Activated T-cell treated with anti-CD3 and anti-CD28 coated beads, Interleukin-2, amount 50 U/mL, for 24 hours (primary cell): ENCODE measurements around the gene NEK6.
A peak's percentile ranks its signal among the peaks of the same experiment; 100 is the strongest.

ENCODE experiments used
- DNase-seq: peaks from one replicate; pipeline ENCODE4 v3.0.0-alpha.2; 2020
- H3K27ac Mint-ChIP-seq: 2 replicates; pipeline ENCODE4 v1.8.0; 2020; ENCODE audit warnings: mild to moderate bottlenecking, mixed read lengths
- H3K27me3 Mint-ChIP-seq: 2 replicates; pipeline ENCODE4 v1.8.0; 2020; ENCODE audit warnings: mixed read lengths
- H3K36me3 Mint-ChIP-seq: 2 replicates; pipeline ENCODE4 v1.8.0; 2020; ENCODE audit warnings: low read depth, mixed read lengths
- H3K4me1 Mint-ChIP-seq: 2 replicates; pipeline ENCODE4 v1.8.0; 2020; ENCODE audit warnings: low read depth, mixed read lengths
- H3K4me3 Mint-ChIP-seq: 2 replicates; pipeline ENCODE4 v1.8.0; 2020; ENCODE audit warnings: mild to moderate bottlenecking, moderate library complexity, mixed read lengths
- H3K9me3 Mint-ChIP-seq: 2 replicates; pipeline ENCODE4 v1.8.0; 2020; ENCODE audit warnings: mixed read lengths

NEK6 gene

GRCh38 chr9:124273427-124274160 lies 15.8 kb downstream of the NEK6 start:
- Mint-ChIP-seq H3K36me3 (no peaks in the 10 kb centered on the region), H3K9me3 (no peaks in the 10 kb centered on the region), H3K4me1 (peaks cover 6% of the 10 kb centered on the region), H3K4me3 (no peak overlapping the region), H3K27me3 (no peaks in the 10 kb centered on the region), H3K27ac (no peak overlapping the region)
- no peak for DNase-seq

- H3K27me3 Mint-ChIP-seq: no peaks in the 10 kb centered on the region
- H3K4me1 Mint-ChIP-seq: peaks cover 6% of the 10 kb centered on the region
- no peaks in the 10 kb centered on the region for H3K9me3 Mint-ChIP-seq
- no peak for DNase-seq
- no peak overlapping the region for H3K4me3 Mint-ChIP-seq
- H3K27ac Mint-ChIP-seq: no peak overlapping the region
- H3K36me3 Mint-ChIP-seq: no peaks in the 10 kb centered on the region
Observed at GRCh38 chr9:124274226-124274625, 16.5 kb downstream of the NEK6 start.

- DNase-seq: no peak
- H3K4me3 Mint-ChIP-seq: no peak overlapping the region
- H3K27ac Mint-ChIP-seq: no peak overlapping the region
- H3K9me3 Mint-ChIP-seq: no peaks in the 10 kb centered on the region
- H3K4me1 Mint-ChIP-seq: peaks cover 6% of the 10 kb centered on the region
- H3K27me3 Mint-ChIP-seq: no peaks in the 10 kb centered on the region
- no peaks in the 10 kb centered on the region for H3K36me3 Mint-ChIP-seq
Observed at GRCh38 chr9:124274738-124275137, 17.0 kb downstream of the NEK6 start.

GRCh38 chr9:124277420-124277819 lies 19.7 kb downstream of the NEK6 start:
- Mint-ChIP-seq H3K27ac (no peak overlapping the region), H3K36me3 (no peaks in the 10 kb centered on the region), H3K4me3 (no peak overlapping the region), H3K9me3 (no peaks in the 10 kb centered on the region), H3K4me1 (peaks cover 14% of the 10 kb centered on the region), H3K27me3 (no peaks in the 10 kb centered on the region)
- DNase-seq: no peak

GRCh38 chr9:124278054-124278540 lies 20.3 kb downstream of the NEK6 start:
- Mint-ChIP-seq H3K4me3 (no peak overlapping the region), H3K9me3 (no peaks in the 10 kb centered on the region), H3K36me3 (no peaks in the 10 kb centered on the region), H3K27ac (no peak overlapping the region), H3K27me3 (no peaks in the 10 kb centered on the region), H3K4me1 (peaks cover 14% of the 10 kb centered on the region)
- DNase-seq: no peak

- Mint-ChIP-seq H3K36me3 (no peaks in the 10 kb centered on the region), H3K27ac (no peak overlapping the region), H3K4me1 (peaks cover 14% of the 10 kb centered on the region), H3K9me3 (no peaks in the 10 kb centered on the region), H3K4me3 (no peak overlapping the region), H3K27me3 (no peaks in the 10 kb centered on the region)
- no peak for DNase-seq
Observed at GRCh38 chr9:124279531-124280175, 21.9 kb downstream of the NEK6 start.

- H3K27me3 Mint-ChIP-seq: no peaks in the 10 kb centered on the region
- no peak for DNase-seq
- no peaks in the 10 kb centered on the region for H3K36me3 Mint-ChIP-seq
- H3K4me1 Mint-ChIP-seq: peaks cover 20% of the 10 kb centered on the region
- no peak overlapping the region for H3K4me3 Mint-ChIP-seq
- H3K9me3 Mint-ChIP-seq: no peaks in the 10 kb centered on the region
- H3K27ac Mint-ChIP-seq: no peak overlapping the region
Observed at GRCh38 chr9:124280176-124280691, 22.5 kb downstream of the NEK6 start.

GRCh38 chr9:124281931-124282371 lies 24.2 kb downstream of the NEK6 start:
- Mint-ChIP-seq H3K27me3 (no peaks in the 10 kb centered on the region), H3K9me3 (no peaks in the 10 kb centered on the region), H3K36me3 (no peaks in the 10 kb centered on the region), H3K27ac (peak overlapping the region; percentile 37), H3K4me3 (no peak overlapping the region), H3K4me1 (peaks cover 37% of the 10 kb centered on the region)
- DNase-seq: no peak

GRCh38 chr9:124282442-124283227 lies 24.9 kb downstream of the NEK6 start:
- H3K27me3 Mint-ChIP-seq: no peaks in the 10 kb centered on the region
- H3K9me3 Mint-ChIP-seq: no peaks in the 10 kb centered on the region
- DNase-seq: no peak
- peaks cover 44% of the 10 kb centered on the region for H3K4me1 Mint-ChIP-seq
- H3K36me3 Mint-ChIP-seq: no peaks in the 10 kb centered on the region
- H3K4me3 Mint-ChIP-seq: no peak overlapping the region
- H3K27ac Mint-ChIP-seq: no peak overlapping the region

- Mint-ChIP-seq H3K9me3 (no peaks in the 10 kb centered on the region), H3K27me3 (no peaks in the 10 kb centered on the region), H3K4me1 (peaks cover 44% of the 10 kb centered on the region), H3K36me3 (no peaks in the 10 kb centered on the region), H3K27ac (no peak overlapping the region), H3K4me3 (no peak overlapping the region)
- DNase-seq: no peak
Observed at GRCh38 chr9:124283228-124283814, 25.6 kb downstream of the NEK6 start.

GRCh38 chr9:124284237-124284831 lies 26.6 kb downstream of the NEK6 start:
- H3K4me3 Mint-ChIP-seq: no peak overlapping the region
- H3K27me3 Mint-ChIP-seq: no peaks in the 10 kb centered on the region
- H3K36me3 Mint-ChIP-seq: no peaks in the 10 kb centered on the region
- DNase-seq: no peak
- H3K4me1 Mint-ChIP-seq: peaks cover 51% of the 10 kb centered on the region
- no peak overlapping the region for H3K27ac Mint-ChIP-seq
- no peaks in the 10 kb centered on the region for H3K9me3 Mint-ChIP-seq

- Mint-ChIP-seq H3K4me3 (no peak overlapping the region), H3K27ac (peak overlapping the region; percentile 99), H3K36me3 (no peaks in the 10 kb centered on the region)
Observed at GRCh38 chr9:124284940-124285441, 27.2 kb downstream of the NEK6 start.

GRCh38 chr9:124285490-124285889 lies 27.7 kb downstream of the NEK6 start:
- Mint-ChIP-seq H3K27me3 (no peaks in the 10 kb centered on the region), H3K27ac (peak overlapping the region; percentile 99), H3K4me3 (peak overlapping the region; percentile 75), H3K9me3 (no peaks in the 10 kb centered on the region), H3K4me1 (peaks cover 53% of the 10 kb centered on the region), H3K36me3 (no peaks in the 10 kb centered on the region)
- DNase-seq: no peak

More at GRCh38 chr9:124284940-124285441, 27.2 kb downstream of the NEK6 start:
- H3K4me1 Mint-ChIP-seq: peaks cover 53% of the 10 kb centered on the region
- DNase-seq: no peak
- H3K27me3 Mint-ChIP-seq: no peaks in the 10 kb centered on the region
- no peaks in the 10 kb centered on the region for H3K9me3 Mint-ChIP-seq

GRCh38 chr9:124285903-124286291 lies 28.1 kb downstream of the NEK6 start:
- no peaks in the 10 kb centered on the region for H3K27me3 Mint-ChIP-seq
- no peaks in the 10 kb centered on the region for H3K9me3 Mint-ChIP-seq
- peak overlapping the region; percentile 75 for H3K4me3 Mint-ChIP-seq
- peak; percentile 68 for DNase-seq
- H3K4me1 Mint-ChIP-seq: peaks cover 56% of the 10 kb centered on the region
- no peaks in the 10 kb centered on the region for H3K36me3 Mint-ChIP-seq
- peak overlapping the region; percentile 99 for H3K27ac Mint-ChIP-seq
